ENCODE data around the gene SLIT1.

GRCh38 chr10:97178074-97178473 lies 7.7 kb downstream of the SLIT1 start:
- TF ChIP-seq, protein P1, sequence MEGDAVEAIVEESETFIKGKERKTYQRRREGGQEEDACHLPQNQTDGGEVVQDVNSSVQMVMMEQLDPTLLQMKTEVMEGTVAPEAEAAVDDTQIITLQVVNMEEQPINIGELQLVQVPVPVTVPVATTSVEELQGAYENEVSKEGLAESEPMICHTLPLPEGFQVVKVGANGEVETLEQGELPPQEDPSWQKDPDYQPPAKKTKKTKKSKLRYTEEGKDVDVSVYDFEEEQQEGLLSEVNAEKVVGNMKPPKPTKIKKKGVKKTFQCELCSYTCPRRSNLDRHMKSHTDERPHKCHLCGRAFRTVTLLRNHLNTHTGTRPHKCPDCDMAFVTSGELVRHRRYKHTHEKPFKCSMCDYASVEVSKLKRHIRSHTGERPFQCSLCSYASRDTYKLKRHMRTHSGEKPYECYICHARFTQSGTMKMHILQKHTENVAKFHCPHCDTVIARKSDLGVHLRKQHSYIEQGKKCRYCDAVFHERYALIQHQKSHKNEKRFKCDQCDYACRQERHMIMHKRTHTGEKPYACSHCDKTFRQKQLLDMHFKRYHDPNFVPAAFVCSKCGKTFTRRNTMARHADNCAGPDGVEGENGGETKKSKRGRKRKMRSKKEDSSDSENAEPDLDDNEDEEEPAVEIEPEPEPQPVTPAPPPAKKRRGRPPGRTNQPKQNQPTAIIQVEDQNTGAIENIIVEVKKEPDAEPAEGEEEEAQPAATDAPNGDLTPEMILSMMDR (IDR thresholded peaks at IDR 0.05) = no peak
- TF ChIP-seq POLR2A (IDR thresholded peaks at IDR 0.05) = no peak
